Mesodermal cell (in vitro differentiated cells): ENCODE data around the gene DCST1.

Experiments used
- H3K27ac ChIP-seq: 2 replicates; pipeline ENCODE4 v1.7.0; 2013; ENCODE audit warnings: mild to moderate bottlenecking, low read depth, low read length, moderate library complexity; ENCODE audit not compliant: severe bottlenecking
- H3K36me3 ChIP-seq: 2 replicates; pipeline ENCODE4 v1.7.1; 2013; ENCODE audit warnings: mild to moderate bottlenecking, low read length, moderate library complexity; ENCODE audit not compliant: control insufficient read depth, insufficient read depth
- H3K4me1 ChIP-seq: one replicate; pipeline ENCODE4 v1.7.1; 2013; ENCODE audit warnings: mild to moderate bottlenecking, low read length; ENCODE audit not compliant: insufficient read depth, control insufficient read depth, poor library complexity, severe bottlenecking
- H3K4me3 ChIP-seq: 2 replicates; pipeline ENCODE4 v1.7.0; 2013; ENCODE audit warnings: low read length, control low read depth, mild to moderate bottlenecking; ENCODE audit not compliant: insufficient read depth, poor library complexity, severe bottlenecking; ENCODE audit errors: extremely low read depth
- H3K9me3 ChIP-seq: 2 replicates; pipeline ENCODE4 v1.7.1; 2013; ENCODE audit warnings: mild to moderate bottlenecking, low read length, moderate library complexity; ENCODE audit not compliant: control insufficient read depth
- WGBS, 2 experiments: methylation state at CpG; one replicate each; pipeline ENCODE4 v1.1.5; 2013; ENCODE audit warnings: missing lambda C conversion rate in 2 of 2; ENCODE audit not compliant: insufficient coverage in 2 of 2; 5-methylcytosine and 5-hydroxymethylcytosine counted together

Gene DCST1

GRCh38 chr1:155023627-155024026 lies 10.0 kb upstream of the DCST1 start:
- WGBS, 2 experiments = 83 to 90% methylated on average over 5 of the region's 5 CpGs

GRCh38 chr1:155024315-155024714 lies 9.3 kb upstream of the DCST1 start:
- 93 to 97% methylated on average over 8 to 9 of the region's 9 CpGs for WGBS, 2 experiments

More at GRCh38 chr1:155023627-155024026, 10.0 kb upstream of the DCST1 start:
- H3K27ac ChIP-seq = no peak overlapping the region
- H3K4me3 ChIP-seq = no peak overlapping the region
- peaks cover 8% of the 10 kb centered on the region for H3K4me1 ChIP-seq
- H3K9me3 ChIP-seq = no peaks in the 10 kb centered on the region
- H3K36me3 ChIP-seq = no peaks in the 10 kb centered on the region

DNA sequence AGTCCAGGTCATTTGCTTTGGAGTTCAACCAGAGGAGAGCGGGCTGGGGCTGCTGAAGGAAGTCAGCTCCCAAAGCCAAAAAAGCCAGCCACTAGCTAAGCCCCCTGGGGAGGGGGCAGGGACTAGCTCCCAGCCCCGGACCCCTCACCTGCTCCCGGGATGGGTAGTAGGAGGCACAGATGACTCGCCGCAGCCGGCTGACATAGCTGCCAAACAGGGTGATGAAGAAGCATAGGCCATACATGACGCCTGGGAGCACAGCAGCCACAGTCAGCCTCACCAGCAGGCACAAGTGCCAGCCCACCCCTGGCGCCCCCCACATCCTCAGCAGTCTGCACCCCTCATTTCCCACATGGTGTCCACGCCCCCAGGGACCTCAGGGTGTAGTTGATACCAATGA lies 7.5 kb upstream of the DCST1 start:
- no peaks in the 10 kb centered on the region for H3K4me1 ChIP-seq
- WGBS, 2 experiments = 49 to 72% methylated on average over 6 to 7 of the region's 9 CpGs
- H3K9me3 ChIP-seq = no peaks in the 10 kb centered on the region
- H3K36me3 ChIP-seq = no peaks in the 10 kb centered on the region
- H3K27ac ChIP-seq = no peak overlapping the region
- no peak overlapping the region for H3K4me3 ChIP-seq

More at GRCh38 chr1:155024315-155024714, 9.3 kb upstream of the DCST1 start:
- Histone ChIP-seq H3K9me3 (no peaks in the 10 kb centered on the region), H3K4me3 (no peak overlapping the region), H3K4me1 (peaks cover 1% of the 10 kb centered on the region), H3K27ac (no peak overlapping the region), H3K36me3 (no peaks in the 10 kb centered on the region)

DNA sequence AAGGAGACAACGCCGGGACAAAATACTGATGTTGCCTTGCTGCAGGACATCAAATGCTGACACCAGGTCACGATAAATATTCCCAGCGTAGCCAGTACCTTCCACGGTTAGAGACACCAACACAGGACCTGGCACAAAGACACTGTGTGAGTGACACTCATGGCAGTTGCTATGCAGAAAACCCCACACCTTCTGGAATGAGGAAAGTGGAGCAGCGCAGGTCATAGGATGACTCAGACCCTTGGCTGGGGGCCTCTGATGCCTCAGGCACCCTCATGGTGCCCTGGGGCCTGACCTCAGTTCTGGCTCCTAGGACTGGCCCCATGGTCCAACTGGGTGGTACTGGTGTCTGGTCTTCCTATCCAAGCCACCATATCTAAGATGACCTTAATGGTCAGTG lies 7.0 kb upstream of the DCST1 start:
- Histone ChIP-seq H3K27ac (no peak overlapping the region), H3K36me3 (no peaks in the 10 kb centered on the region), H3K4me1 (no peaks in the 10 kb centered on the region), H3K9me3 (no peaks in the 10 kb centered on the region), H3K4me3 (no peak overlapping the region)
- WGBS, 2 experiments = 91 to 94% methylated on average over 6 of the region's 6 CpGs

- H3K27ac ChIP-seq = no peak overlapping the region
- no peaks in the 10 kb centered on the region for H3K36me3 ChIP-seq
- no peak overlapping the region for H3K4me3 ChIP-seq
- H3K9me3 ChIP-seq = no peaks in the 10 kb centered on the region
- WGBS, 2 experiments = 85 to 88% methylated on average over 10 to 12 of the region's 16 CpGs
- H3K4me1 ChIP-seq = no peaks in the 10 kb centered on the region
Measured at GRCh38 chr1:155029513-155030242, 3.9 kb upstream of the DCST1 start.

DNA sequence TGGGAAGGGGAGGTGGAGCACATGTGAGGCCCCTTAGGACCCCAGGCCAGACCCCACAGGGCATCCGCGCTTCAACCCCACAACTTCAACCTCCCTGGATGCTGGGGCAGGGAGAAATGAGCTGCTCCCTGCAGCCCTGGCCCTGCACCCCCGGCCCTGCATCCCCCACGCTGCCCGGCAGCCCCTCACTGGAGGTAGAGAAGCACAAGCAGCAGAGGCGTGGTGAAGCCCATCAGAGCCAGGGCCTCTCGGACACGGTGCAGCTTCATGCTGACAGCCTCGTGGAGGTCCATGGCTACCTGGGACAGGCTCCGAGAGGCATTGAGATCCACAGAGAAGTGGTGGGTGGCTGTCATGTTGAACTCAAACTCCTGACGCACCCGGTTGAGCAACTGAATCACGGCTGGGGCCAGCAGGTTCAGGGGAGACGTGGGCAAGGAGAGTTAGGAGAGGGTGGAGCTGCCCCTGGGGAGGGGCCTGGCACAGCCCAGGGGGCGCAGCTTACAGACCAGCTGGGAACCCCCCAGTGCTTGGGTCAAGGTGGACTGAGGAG lies 3.3 kb upstream of the DCST1 start:
- 90 to 92% methylated on average over 14 of the region's 15 CpGs for WGBS, 2 experiments
- no peaks in the 10 kb centered on the region for H3K36me3 ChIP-seq

DNA sequence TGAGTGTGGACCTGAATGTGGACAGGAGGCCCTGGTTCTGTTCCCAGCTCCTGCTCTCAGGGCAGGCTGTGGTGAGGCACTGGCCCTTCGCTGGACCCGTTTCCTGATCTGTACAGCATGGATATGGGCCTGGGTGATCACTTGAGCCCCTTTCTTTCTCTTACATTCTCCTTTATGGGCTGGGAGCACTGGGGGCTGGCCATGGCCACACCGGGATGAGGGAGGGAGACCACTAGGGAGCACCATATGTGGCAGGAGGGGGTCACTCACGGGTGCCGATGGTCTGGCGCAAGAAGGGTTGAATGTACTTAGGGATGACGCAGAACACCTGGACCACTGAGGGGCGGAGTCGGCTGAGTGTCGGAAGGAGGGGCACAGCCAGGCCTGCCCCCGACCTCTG lies 2.7 kb upstream of the DCST1 start:
- no peak overlapping the region for H3K4me3 ChIP-seq
- H3K27ac ChIP-seq = no peak overlapping the region
- 94% methylated on average over 11 of the region's 11 CpGs for WGBS, 2 experiments
- no peaks in the 10 kb centered on the region for H3K4me1 ChIP-seq
- H3K9me3 ChIP-seq = no peaks in the 10 kb centered on the region
- no peaks in the 10 kb centered on the region for H3K36me3 ChIP-seq

More for the DNA sequence above, 3.3 kb upstream of the DCST1 start:
- no peaks in the 10 kb centered on the region for H3K4me1 ChIP-seq
- no peak overlapping the region for H3K4me3 ChIP-seq
- no peaks in the 10 kb centered on the region for H3K9me3 ChIP-seq
- H3K27ac ChIP-seq = no peak overlapping the region

- Histone ChIP-seq H3K36me3 (no peaks in the 10 kb centered on the region), H3K27ac (no peak overlapping the region), H3K9me3 (no peaks in the 10 kb centered on the region), H3K4me3 (no peak overlapping the region), H3K4me1 (peaks cover 5% of the 10 kb centered on the region)
- WGBS, 2 experiments = 90% methylated on average over 9 to 12 of the region's 12 CpGs
Measured at GRCh38 chr1:155032886-155033285, 738 bp upstream of the DCST1 start.

DNA sequence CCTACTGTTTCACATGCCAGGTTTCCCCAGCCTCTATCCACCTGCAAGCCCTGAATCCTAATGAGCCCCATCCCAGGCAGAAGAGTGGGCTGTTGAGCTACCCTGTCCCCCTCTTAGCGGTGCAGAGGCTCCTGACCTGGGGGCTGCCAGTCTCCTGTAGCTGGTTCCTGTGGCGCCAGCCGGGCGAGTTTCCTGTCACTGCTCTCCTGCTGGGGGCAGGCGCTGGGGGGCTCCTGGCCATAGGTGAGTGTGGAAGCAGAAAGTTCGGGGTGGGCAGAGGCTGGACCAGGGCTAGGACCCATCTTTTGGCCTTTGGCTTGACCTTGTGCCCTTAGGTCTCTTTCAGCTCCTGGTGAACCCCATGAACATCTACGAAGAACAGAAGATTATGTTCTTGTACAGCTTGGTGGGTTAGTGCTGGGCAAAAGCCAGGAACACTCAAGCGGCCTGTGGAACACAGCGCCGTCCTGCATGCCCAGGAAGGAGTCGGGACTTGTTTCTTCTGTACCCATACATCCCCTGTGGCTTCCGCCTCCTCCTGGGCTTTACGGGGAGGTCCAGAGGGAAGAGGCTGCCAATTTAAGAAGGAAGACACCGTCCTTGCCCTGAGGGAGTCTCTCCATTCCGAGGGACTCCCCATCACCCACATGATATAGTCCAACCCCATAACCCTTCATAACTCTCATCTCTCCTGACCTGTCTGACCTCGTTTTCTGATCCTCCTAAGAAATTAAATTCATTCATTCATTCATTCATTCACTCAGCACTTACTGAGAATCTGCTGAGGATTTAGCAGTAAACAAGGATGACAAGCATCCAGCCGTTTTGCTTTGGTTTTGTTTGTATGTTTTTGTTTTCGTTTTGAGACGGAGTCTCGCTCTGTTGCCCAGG lies 939 bp downstream of the DCST1 start:
- Histone ChIP-seq H3K27ac (no peak overlapping the region), H3K4me3 (no peak overlapping the region), H3K36me3 (no peaks in the 10 kb centered on the region), H3K4me1 (peaks cover 11% of the 10 kb centered on the region), H3K9me3 (no peaks in the 10 kb centered on the region)
- WGBS, 2 experiments = 89 to 91% methylated on average over 13 to 17 of the region's 20 CpGs

DNA sequence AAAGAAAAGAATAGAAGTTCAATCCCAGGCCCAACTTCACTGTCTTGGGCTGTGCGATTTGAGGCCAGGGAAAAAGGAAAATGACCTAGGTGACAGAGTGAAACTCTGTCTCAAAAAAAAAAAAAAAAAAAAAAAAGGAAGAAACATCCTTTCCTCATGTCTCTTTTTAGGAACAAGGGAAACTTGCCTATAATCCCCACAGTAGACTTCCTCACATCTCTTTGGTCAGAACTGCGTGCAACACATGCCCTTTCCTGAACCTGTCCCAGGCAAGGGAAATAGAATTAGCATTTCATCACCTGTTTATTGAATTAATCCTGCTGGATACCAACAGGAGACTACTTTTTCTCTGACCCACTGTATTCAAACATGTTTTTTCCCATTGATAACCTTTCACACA lies 2.3 kb downstream of the DCST1 start:
- Histone ChIP-seq H3K9me3 (no peaks in the 10 kb centered on the region), H3K36me3 (no peaks in the 10 kb centered on the region), H3K4me3 (no peak overlapping the region), H3K27ac (no peak overlapping the region), H3K4me1 (peaks cover 11% of the 10 kb centered on the region)
- WGBS, 2 experiments = 100% methylated on average over 1 of the region's 2 CpGs
